Mucosa of descending colon (tissue), 3 donors: Measurements from ENCODE around the gene ARHGAP26. TPM values are rescaled to one million over a fixed set of nuclear protein-coding genes. Genes with fewer than 3 reads are reported as not detected.
A peak's percentile ranks its signal among the peaks of the same experiment; 100 is the strongest.
"Not testable (repeated sequence)": the region's sequence is repeated elsewhere in the genome, so short reads cannot be mapped to it uniquely, and the experiment has no call there.

ENCODE experiments used
- ATAC-seq: fragments of 200-7000 bp; cut with Tn5 transposase; one replicate; pipeline ENCODE4 v1.9.1; 2020; ENCODE audit warnings: mild to moderate bottlenecking, moderate library complexity
- DNase-seq, 3 donors: peaks; one replicate each; pipeline ENCODE4 v3.0.0-alpha.2; 2020
- H3K36me3 ChIP-seq: fragments of 200-600 bp; one replicate; pipeline ENCODE4 v1.8.0; 2021; ENCODE audit warnings: low read depth, mild to moderate bottlenecking
- H3K4me1 ChIP-seq: fragments of 200-600 bp; one replicate; pipeline ENCODE4 v1.8.0; 2021; ENCODE audit warnings: low read depth, mild to moderate bottlenecking
- H3K4me3 ChIP-seq: fragments of 200-600 bp; one replicate; pipeline ENCODE4 v1.8.0; 2021; ENCODE audit warnings: mild to moderate bottlenecking
- H3K9me3 ChIP-seq: fragments of 200-600 bp; one replicate; pipeline ENCODE4 v1.8.0; 2021; ENCODE audit warnings: mild to moderate bottlenecking
- CTCF ChIP-seq: fragments of 200-600 bp; IDR thresholded peaks from one replicate; pipeline ENCODE4 v1.8.0; 2022; ENCODE audit warnings: antibody characterized with exemption, mild to moderate bottlenecking
- intact Hi-C, 2 donors: fragments of 100-400 bp; cut with DNase I in 1 of 2; cut with micrococcal nuclease in 1 of 2; formaldehyde crosslinking; loops; one replicate each; pipeline versions ENCODE4 v1.11.0 to v1.11.1; 2022; cut with DNase I, micrococcal nuclease
- total RNA-seq, 3 donors: library from RNA; stranded (reverse); fragmentation: NEBNext Ultra II Directional in 2 of 3; extraction: Animal tissue kit (Norgen Biotek cat#: 25700) in 2 of 3; gene quantifications; one replicate each; pipeline versions ENCODE4 v1.2.1 to v1.2.4, GENCODE V29; 2021 to 2023
- donor health status: DM: no; HTN: no; CAD: no; lungs with moderate emphysema.
- donor health status: DM: no; HTN: no; CAD: no.
- donor health status: DM: no; HTN: yes; CAD: no.

Gene ARHGAP26
- total RNA-seq, 3 donors from 2014 or later = 52.9 to 96.0 (median 67.8) TPM

- Histone ChIP-seq H3K36me3 (no peaks in the 10 kb centered on the region), H3K9me3 (no peaks in the 10 kb centered on the region), H3K4me3 (no peak overlapping the region), H3K4me1 (no peaks in the 10 kb centered on the region)
- intact Hi-C loops = loop anchor here (10.0 kb wide), 2 partner anchors 479 to 899 kb away; partner anchors contain the start of gene NR3C1 (in 1 of the 2)
- DNase-seq (peak in 1 of 3 donors; percentile 11), ATAC-seq (peak; percentile 65)
- TF ChIP-seq CTCF = no peak
These were observed 155.6 kb downstream of the ARHGAP26 start for GRCh38 chr5:142925795-142926194.

- DNase-seq (no peak), ATAC-seq (no peak)
- no peak for TF ChIP-seq CTCF
- Histone ChIP-seq H3K36me3 (no peaks in the 10 kb centered on the region), H3K4me3 (no peak overlapping the region), H3K4me1 (no peaks in the 10 kb centered on the region), H3K9me3 (no peaks in the 10 kb centered on the region)
- intact Hi-C loops = loop anchor here (10.0 kb wide), 2 partner anchors 478 to 898 kb away; partner anchors contain the start of gene NR3C1 (in 1 of the 2)
These were observed 156.4 kb downstream of the ARHGAP26 start for GRCh38 chr5:142926549-142926948.

GRCh38 chr5:142928999-142929398 lies 158.8 kb downstream of the ARHGAP26 start:
- H3K36me3 ChIP-seq, DNase-seq, H3K9me3 ChIP-seq, ATAC-seq, H3K4me1 ChIP-seq, H3K4me3 ChIP-seq: not testable (repeated sequence)
- intact Hi-C loops = loop anchor here (10.0 kb wide), 2 partner anchors 476 to 896 kb away; partner anchors contain the start of gene NR3C1 (in 1 of the 2)

- TF ChIP-seq CTCF = no peak
- intact Hi-C loops = loop anchor here (10.0 kb wide), 2 partner anchors 475 to 895 kb away; partner anchors contain the start of gene NR3C1 (in 1 of the 2)
- H3K4me1 ChIP-seq = no peaks in the 10 kb centered on the region
- ATAC-seq = peak; percentile 18
- H3K36me3 ChIP-seq = no peaks in the 10 kb centered on the region
- no peak for DNase-seq
- no peak overlapping the region for H3K4me3 ChIP-seq
- H3K9me3 ChIP-seq = no peaks in the 10 kb centered on the region
These were observed 159.4 kb downstream of the ARHGAP26 start for GRCh38 chr5:142929587-142929986.

- no peaks in the 10 kb centered on the region for H3K36me3 ChIP-seq
- no peak overlapping the region for H3K4me3 ChIP-seq
- H3K4me1 ChIP-seq = no peaks in the 10 kb centered on the region
- DNase-seq (no peak), ATAC-seq (no peak)
- intact Hi-C loops = no loop called here
- H3K9me3 ChIP-seq = no peaks in the 10 kb centered on the region
- no peak for TF ChIP-seq CTCF
These were observed 160.4 kb downstream of the ARHGAP26 start for GRCh38 chr5:142930395-142931110.

GRCh38 chr5:142931896-142932686 lies 161.9 kb downstream of the ARHGAP26 start:
- TF ChIP-seq CTCF = no peak
- intact Hi-C loops = no loop called here
- Histone ChIP-seq H3K36me3 (no peaks in the 10 kb centered on the region), H3K4me3 (no peak overlapping the region), H3K9me3 (no peaks in the 10 kb centered on the region), H3K4me1 (no peaks in the 10 kb centered on the region)
- ATAC-seq (no peak), DNase-seq (no peak)
